Caco-2 (cell line): ENCODE data around the gene AHCY. TPM values are rescaled to one million over a fixed set of nuclear protein-coding genes. Genes with fewer than 3 reads are reported as not detected.

Source experiments
- BruUV-seq: library from RNA; stranded (reverse); fragments of 400-500 nt; replicated peaks from 2 replicates; lab custom pipeline; 2021; lab: Mats Ljungman, UMichigan
- CTCF ChIA-PET: fragments of 300-600 bp; sonication (Branson Sonifier 250); formaldehyde crosslinking; loops from one replicate; lab custom pipeline; 2022; ENCODE audit warnings: antibody characterized with exemption; lab: Charles Lee
- POLR2A ChIA-PET: fragments of 300-600 bp; sonication (Branson Sonifier 250); formaldehyde crosslinking; loops from one replicate; lab custom pipeline; 2022; ENCODE audit warnings: antibody characterized with exemption; lab: Charles Lee
- DNase-seq, 2 experiments: peaks; one replicate each; pipeline versions ENCODE4 v3.0.0 to v3.0.0-alpha.2; 2020 to 2022
- H3K27me3 ChIP-seq: replicated peaks from 2 replicates; pipeline ENCODE4 v1.6.0; 2011; ENCODE audit warnings: low read length; ENCODE audit not compliant: control insufficient read depth, insufficient read depth
- H3K36me3 ChIP-seq: 2 replicates; pipeline ENCODE4 v1.5.1; 2011; ENCODE audit warnings: low read length; ENCODE audit not compliant: control insufficient read depth, insufficient read depth
- H3K4me1 ChIP-seq: fragments of 250-450 bp; sonication (Bioruptor Pico); 2 replicates; pipeline ENCODE4 v1.5.1; 2020; ENCODE audit warnings: mild to moderate bottlenecking
- H3K4me3 ChIP-seq: 2 replicates; pipeline ENCODE4 v1.5.1; 2011; ENCODE audit warnings: low read depth, mild to moderate bottlenecking, control low read depth, low read length
- H3K9me3 ChIP-seq: fragments of 250-450 bp; sonication (Bioruptor Pico); 2 replicates; pipeline ENCODE4 v1.5.1; 2020; ENCODE audit warnings: mild to moderate bottlenecking, moderate library complexity
- H3K27ac Mint-ChIP-seq: one replicate; pipeline ENCODE4 v1.8.0; 2022; ENCODE audit warnings: mixed read lengths; ENCODE audit not compliant: unreplicated experiment
- H3K27me3 Mint-ChIP-seq: one replicate; pipeline ENCODE4 v1.8.0; 2022; ENCODE audit warnings: mixed read lengths; ENCODE audit not compliant: insufficient read depth, unreplicated experiment
- H3K36me3 Mint-ChIP-seq: one replicate; pipeline ENCODE4 v1.8.0; 2022; ENCODE audit warnings: mild to moderate bottlenecking, mixed read lengths; ENCODE audit not compliant: insufficient read depth, unreplicated experiment
- H3K4me1 Mint-ChIP-seq: one replicate; pipeline ENCODE4 v1.8.0; 2022; ENCODE audit warnings: low read depth, mixed read lengths; ENCODE audit not compliant: unreplicated experiment
- H3K4me3 Mint-ChIP-seq: one replicate; pipeline ENCODE4 v1.8.0; 2022; ENCODE audit warnings: mild to moderate bottlenecking, moderate library complexity, mixed read lengths; ENCODE audit not compliant: unreplicated experiment
- H3K9me3 Mint-ChIP-seq: one replicate; pipeline ENCODE4 v1.8.0; 2022; ENCODE audit warnings: mixed read lengths; ENCODE audit not compliant: unreplicated experiment
- CTCF ChIP-seq, 2 experiments: fragments of 200-600 bp in 1 of 2; IDR thresholded peaks; 1 replicate in 1 of 2; 2 replicates in 1 of 2; pipeline versions ENCODE4 v1.5.1 to v1.8.0; 2011 to 2022; ENCODE audit warnings: antibody characterized with exemption in 1 of 2, control low read depth in 1 of 2, inconsistent platforms in 1 of 2, low read depth in 1 of 2, low read length in 1 of 2, mild to moderate bottlenecking in 1 of 2, moderate library complexity in 1 of 2; ENCODE audit not compliant: insufficient read depth in 1 of 2, severe bottlenecking in 1 of 2, unreplicated experiment in 1 of 2
- intact Hi-C: fragments of 100-400 bp; cut with micrococcal nuclease; formaldehyde crosslinking; loops from one replicate; pipeline ENCODE4 v1.10.0; 2022; ENCODE audit not compliant: unreplicated experiment
- total RNA-seq: library from RNA; stranded (reverse); gene quantifications from 2 replicates; pipeline ENCODE4 v1.2.3, GENCODE V29; 2022

The AHCY gene
- total RNA-seq, 1 experiment from 2014 or later, result 665 TPM

- no peaks in the 10 kb centered on the region for H3K27me3 ChIP-seq
- Mint-ChIP-seq H3K4me1 (no peaks in the 10 kb centered on the region), H3K27ac (no peak overlapping the region), H3K4me3 (no peak overlapping the region), H3K27me3 (no peaks in the 10 kb centered on the region), H3K36me3 (peaks cover 95% of the 10 kb centered on the region), H3K9me3 (no peaks in the 10 kb centered on the region)
- peaks cover 3% of the 10 kb centered on the region; the same call in 1 of the 2 replicates for H3K36me3 ChIP-seq
- no TSS peak for BruUV-seq
- no peak for DNase-seq
- no peaks in the 10 kb centered on the region for H3K4me1 ChIP-seq
- H3K9me3 ChIP-seq, result no peaks in the 10 kb centered on the region
- CTCF ChIA-PET, result interaction anchor here (1.0 to 1.8 kb wide), 2 partner anchors 84 to 495 kb away, joined by 3 to 6 read pairs; no protein-coding TSS in a partner anchor
- intact Hi-C loops, result no loop called here
- no peak overlapping the region for H3K4me3 ChIP-seq
- POLR2A ChIA-PET, result no interaction called here
- no peak for TF ChIP-seq CTCF (IDR thresholded peaks at IDR 0.05; ENCODE audit: insufficient read depth in 1 of 2, low read depth in 1 of 2, low read length in 1 of 2, severe bottlenecking in 1 of 2, unreplicated experiment in 1 of 2)
These were observed 28.5 kb downstream of the AHCY start for GRCh38 chr20:34274694-34275093.

- Histone ChIP-seq H3K4me3 (no peak overlapping the region), H3K36me3 (peaks cover 1% of the 10 kb centered on the region; the same call in 1 of the 2 replicates), H3K4me1 (no peaks in the 10 kb centered on the region), H3K9me3 (no peaks in the 10 kb centered on the region), H3K27me3 (no peaks in the 10 kb centered on the region)
- Mint-ChIP-seq H3K27me3 (no peaks in the 10 kb centered on the region), H3K4me1 (no peaks in the 10 kb centered on the region), H3K27ac (no peak overlapping the region), H3K4me3 (no peak overlapping the region), H3K36me3 (peaks cover 92% of the 10 kb centered on the region), H3K9me3 (no peaks in the 10 kb centered on the region)
- no peak for DNase-seq
- CTCF ChIA-PET, result no interaction called here
- TF ChIP-seq CTCF (IDR thresholded peaks at IDR 0.05; ENCODE audit: insufficient read depth in 1 of 2, low read depth in 1 of 2, low read length in 1 of 2, severe bottlenecking in 1 of 2, unreplicated experiment in 1 of 2), result no peak
- intact Hi-C loops, result no loop called here
- no TSS peak for BruUV-seq
- POLR2A ChIA-PET, result no interaction called here
These were observed 31.2 kb downstream of the AHCY start for GRCh38 chr20:34271956-34272355.

- H3K36me3 Mint-ChIP-seq, result peaks cover 73% of the 10 kb centered on the region
- no TSS peak for BruUV-seq
These were observed 33.0 kb downstream of the AHCY start for GRCh38 chr20:34269996-34270627.

More at GRCh38 chr20:34269996-34270627, 33.0 kb downstream of the AHCY start:
- Mint-ChIP-seq H3K4me1 (no peaks in the 10 kb centered on the region), H3K27me3 (no peaks in the 10 kb centered on the region), H3K4me3 (no peak overlapping the region), H3K27ac (no peak overlapping the region), H3K9me3 (no peaks in the 10 kb centered on the region)
- Histone ChIP-seq H3K4me1 (no peaks in the 10 kb centered on the region), H3K36me3 (no peaks in the 10 kb centered on the region; the same call in 1 of the 2 replicates), H3K4me3 (no peak overlapping the region), H3K27me3 (no peaks in the 10 kb centered on the region), H3K9me3 (no peaks in the 10 kb centered on the region)
- POLR2A ChIA-PET, result no interaction called here
- DNase-seq, result no peak
- no peak for TF ChIP-seq CTCF (IDR thresholded peaks at IDR 0.05; ENCODE audit: insufficient read depth in 1 of 2, low read depth in 1 of 2, low read length in 1 of 2, severe bottlenecking in 1 of 2, unreplicated experiment in 1 of 2)
- intact Hi-C loops, result no loop called here
- CTCF ChIA-PET, result interaction anchor here (0.8 kb wide), 2 partner anchors 41 to 80 kb away, joined by 3 read pairs; no protein-coding TSS in a partner anchor
